Stimulated activated CD8-positive, alpha-beta memory T cell treated with anti-CD3 and anti-CD28 coated beads, Interleukin-4, amount 100 ng/mL, for 1 hour (primary cell): ENCODE results near the gene MRE11.
"Not testable (repeated sequence)": the region's sequence is repeated elsewhere in the genome, so short reads cannot be mapped to it uniquely, and the experiment has no call there.

Experiments
- DNase-seq, 2 donors: peaks; one replicate each; pipeline ENCODE4 v3.0.0-alpha.2; 2020; ENCODE audit warnings: low read depth in 2 of 2, low spot score in 1 of 2

Gene MRE11

GRCh38 chr11:94506513-94506912, 12.9 kb upstream of the MRE11 start:
- DNase-seq, result not testable (repeated sequence)

GRCh38 chr11:94504689-94505293, 11.1 kb upstream of the MRE11 start:
- DNase-seq, result no peak

GRCh38 chr11:94501522-94501921, 7.9 kb upstream of the MRE11 start:
- DNase-seq, result no peak

GRCh38 chr11:94500181-94500580, 6.5 kb upstream of the MRE11 start:
- no peak for DNase-seq

- DNase-seq, result no peak
Observed at GRCh38 chr11:94494126-94494680, 559 bp upstream of the MRE11 start.

GRCh38 chr11:94486068-94486467, 7.6 kb downstream of the MRE11 start:
- no peak for DNase-seq

GRCh38 chr11:94481342-94481741, 12.3 kb downstream of the MRE11 start:
- no peak for DNase-seq

- no peak for DNase-seq
Observed at GRCh38 chr11:94477624-94478023, 16.0 kb downstream of the MRE11 start.

GRCh38 chr11:94472916-94473799, 20.5 kb downstream of the MRE11 start:
- DNase-seq, result no peak

DNA sequence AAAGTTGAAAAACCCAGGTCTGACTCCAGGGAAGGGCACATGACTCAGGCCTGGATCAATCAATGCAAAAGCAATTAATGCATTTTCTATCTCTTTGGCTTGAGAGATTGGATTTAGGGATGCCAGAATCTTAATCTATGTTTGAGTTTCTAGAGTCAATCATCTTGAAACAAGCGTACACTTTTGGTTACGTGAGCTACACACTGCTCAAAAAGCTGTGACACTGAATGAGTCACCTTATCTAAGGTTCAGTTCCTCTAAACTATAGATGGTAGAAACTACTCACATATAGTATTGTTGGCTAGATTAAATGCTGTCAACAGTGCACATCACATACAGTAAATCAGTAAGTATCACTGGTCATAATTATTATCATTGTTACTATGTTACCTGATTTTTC, 24.2 kb downstream of the MRE11 start:
- no peak for DNase-seq

DNA sequence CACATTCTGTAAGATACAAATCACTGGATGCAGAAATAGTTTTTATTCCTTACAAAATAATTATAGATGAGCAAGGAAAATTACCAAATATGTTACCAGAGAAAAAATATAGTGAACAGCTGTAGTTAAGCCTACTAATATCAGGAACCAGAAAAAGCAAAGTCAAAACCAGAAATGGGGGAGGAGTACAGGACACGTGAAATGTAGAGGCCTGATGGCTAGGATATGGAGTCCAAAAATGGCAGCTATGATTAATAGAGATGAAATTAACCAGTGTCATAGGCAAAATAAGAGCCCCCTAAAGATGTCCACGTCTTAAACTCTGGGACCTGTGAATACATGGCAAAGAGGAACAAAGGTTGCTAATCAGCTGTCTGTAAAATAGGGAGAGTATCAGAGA, 34.1 kb downstream of the MRE11 start:
- no peak for DNase-seq

DNA sequence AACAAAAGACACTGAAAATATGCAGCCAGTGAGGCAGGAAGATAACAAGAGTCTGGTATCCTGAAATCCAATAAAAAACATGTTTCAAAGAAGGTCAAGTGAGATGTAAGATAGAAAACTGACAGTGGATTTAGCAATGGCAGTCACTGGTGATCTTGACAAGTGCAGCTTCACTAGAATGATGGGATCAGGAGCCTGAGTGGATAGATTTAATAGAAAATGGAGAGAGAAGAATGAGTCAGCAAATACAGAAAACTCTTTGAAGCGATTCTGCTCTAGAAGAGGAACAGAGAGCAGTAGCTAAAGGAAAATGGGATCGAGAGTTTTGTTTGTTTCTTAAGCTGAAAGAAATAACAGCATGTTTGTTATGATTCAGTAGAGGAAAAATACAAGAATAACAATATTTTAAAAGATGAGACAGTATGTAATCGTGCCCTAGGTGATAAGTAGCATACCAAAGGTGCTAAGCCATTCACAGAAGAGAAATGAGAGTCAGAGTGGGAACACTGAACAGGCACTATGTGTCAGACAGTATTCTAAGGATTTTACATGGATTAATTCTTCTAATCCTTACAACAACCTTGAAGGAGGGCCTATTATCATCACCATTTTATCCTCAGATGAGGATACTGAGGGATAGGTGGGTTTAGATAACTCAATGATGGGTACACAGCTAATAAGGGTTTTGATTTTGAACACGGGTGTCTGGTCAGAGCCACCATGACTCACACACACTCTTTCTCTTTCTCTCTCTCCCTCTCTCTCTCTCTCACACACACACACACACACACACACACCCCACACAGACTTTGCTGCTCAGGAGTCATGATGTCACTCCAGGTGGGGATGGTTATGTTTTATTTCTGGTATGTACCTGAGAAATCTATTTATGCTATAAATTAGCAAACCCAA, 36.3 kb downstream of the MRE11 start:
- DNase-seq, result no peak

DNA sequence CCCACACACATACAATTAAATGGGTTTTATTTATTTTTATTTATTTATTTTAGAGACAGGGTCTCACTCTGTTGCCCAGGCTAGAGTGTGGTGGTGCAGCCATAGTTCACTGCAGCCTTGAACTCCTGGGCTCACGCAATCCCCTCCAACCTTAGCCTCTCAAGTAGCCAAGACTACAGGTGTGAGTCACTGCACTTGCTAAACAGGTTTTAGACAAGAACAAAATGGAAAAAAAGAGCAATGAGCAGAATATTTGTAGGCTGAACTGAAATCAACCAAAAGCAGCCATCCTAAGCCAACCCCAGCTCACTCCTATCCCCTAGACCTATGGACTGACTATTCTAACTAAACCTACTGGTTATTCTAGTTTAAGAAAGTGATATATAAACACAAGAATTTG, 37.8 kb downstream of the MRE11 start:
- DNase-seq, result no peak

DNA sequence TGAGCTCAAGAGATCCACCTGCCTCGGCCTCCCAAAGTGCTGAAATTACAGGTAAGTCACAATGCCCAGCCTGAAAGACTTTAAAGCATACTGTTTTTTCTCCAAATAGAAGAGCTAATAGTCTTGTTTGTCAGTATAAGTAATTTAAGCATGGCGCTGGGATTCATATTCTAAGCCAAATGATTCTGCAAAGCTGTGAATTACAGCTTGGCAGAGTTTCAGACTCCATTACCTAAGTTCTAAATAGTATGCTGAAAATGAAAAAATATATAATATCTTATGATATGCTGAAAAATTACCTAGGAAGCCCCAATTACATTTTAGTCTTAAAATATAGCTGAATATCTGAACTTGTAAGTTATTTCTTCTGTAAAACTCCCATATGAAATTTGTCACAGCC, 39.3 kb downstream of the MRE11 start:
- no peak for DNase-seq

DNA sequence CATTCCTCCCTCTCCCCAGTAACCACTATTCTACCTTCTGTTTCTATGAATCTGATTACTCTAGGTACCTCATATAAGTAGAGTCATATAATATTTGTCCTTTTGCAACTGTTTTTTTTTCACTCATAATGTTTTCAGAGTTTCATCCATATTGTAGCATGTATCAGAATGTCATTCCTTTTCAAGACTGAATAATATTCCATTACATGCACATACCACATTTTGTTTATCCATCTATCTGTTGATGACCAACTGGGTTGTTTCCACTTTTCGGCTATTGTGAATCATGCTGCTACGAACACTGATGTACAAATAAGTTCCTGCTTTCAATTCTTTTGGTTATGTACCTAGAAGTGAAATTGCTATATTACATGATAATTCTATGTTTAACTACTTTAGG, 40.7 kb downstream of the MRE11 start:
- no peak for DNase-seq

- no peak for DNase-seq
Observed at GRCh38 chr11:94450048-94450447, 43.6 kb downstream of the MRE11 start.

- no peak for DNase-seq
Observed at GRCh38 chr11:94449437-94449836, 44.2 kb downstream of the MRE11 start.

DNA sequence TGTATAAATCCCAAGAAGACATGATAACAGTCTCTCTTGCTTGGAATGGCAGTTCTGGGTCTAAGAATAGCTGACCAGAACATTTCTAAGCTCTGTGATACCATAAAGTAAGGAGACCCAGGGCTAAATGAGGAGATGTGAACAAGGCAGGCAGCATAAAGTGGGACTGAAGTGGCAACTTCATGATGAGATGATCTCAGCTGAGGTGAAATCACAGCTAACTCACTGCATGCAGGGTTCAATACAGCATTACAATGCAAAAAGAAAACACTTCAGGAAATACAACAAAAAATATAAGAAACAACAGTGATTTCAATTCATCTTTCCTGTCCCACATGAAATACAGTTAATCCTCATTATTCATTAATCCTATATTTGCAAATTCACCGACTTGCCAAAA, 44.6 kb downstream of the MRE11 start:
- no peak for DNase-seq

DNA sequence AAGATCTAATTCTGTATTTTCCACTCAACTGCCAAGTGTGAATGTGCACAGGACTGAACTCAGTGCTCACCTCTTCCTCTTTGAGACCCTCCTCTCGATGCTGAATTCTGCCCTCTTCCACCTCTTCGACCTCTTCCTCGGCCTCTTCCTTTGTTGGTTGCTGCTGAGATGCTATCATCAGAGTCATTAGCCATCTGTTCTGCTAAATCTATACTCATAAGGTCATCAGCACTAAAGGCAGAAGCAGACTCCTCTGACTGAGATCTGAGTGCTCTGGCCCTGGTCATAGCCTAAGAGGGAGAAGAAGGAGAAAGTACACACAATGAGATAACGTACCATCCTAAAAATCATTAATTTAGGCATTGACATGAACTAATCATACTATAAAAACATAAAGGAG, 46.5 kb downstream of the MRE11 start:
- no peak for DNase-seq

DNA sequence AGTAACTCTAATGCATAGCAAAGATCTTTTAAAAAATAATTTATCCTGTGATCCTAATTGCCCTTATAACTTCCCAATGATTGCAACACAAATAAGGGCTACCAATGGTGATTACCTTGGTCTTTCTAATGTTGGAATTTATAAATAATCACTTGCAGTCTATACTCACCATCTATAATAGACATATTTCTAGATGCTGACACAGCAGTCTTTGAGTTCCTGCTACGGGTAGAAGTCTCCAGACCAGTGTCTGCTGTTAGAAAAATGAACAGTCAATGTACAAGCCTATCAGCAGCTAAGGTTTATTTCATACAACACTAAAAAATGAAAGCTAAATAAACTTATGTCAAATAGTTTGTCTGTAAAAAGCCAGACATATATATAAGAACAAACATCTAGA, 48.0 kb downstream of the MRE11 start:
- DNase-seq, result no peak

DNA sequence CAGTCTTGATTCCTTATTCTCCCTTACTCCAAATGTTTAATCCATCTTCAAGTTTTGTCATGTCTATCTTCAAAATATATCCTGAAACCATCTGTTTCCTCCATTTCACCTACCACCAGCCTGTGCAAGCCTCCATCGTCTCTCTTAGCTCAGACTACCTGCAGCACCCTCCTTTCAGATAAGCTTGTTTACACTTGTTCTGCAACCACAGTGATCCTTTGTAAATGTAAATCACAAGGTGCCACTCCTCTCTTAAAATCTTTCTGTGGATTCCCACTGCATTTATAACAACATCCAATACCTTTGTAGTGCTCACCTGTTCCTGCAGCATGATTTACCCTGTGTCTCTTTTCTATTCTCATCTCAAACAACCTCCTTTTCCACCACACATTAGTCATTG, 60.6 kb downstream of the MRE11 start:
- no peak for DNase-seq
